HCT116 (cell line): Measurements from ENCODE around the gene GLDC. TPM values are rescaled to one million over a fixed set of nuclear protein-coding genes. Genes with fewer than 3 reads are reported as not detected.

ENCODE experiments used
- ATAC-seq: fragments of 200-7000 bp; cut with Tn5 transposase; 2 replicates; pipeline ENCODE4 v1.9.1; 2020; ENCODE audit warnings: mild to moderate bottlenecking, moderate library complexity
- Bru-seq: library from RNA; stranded (reverse); fragments of 400-500 nt; gene quantifications from one replicate; lab custom pipeline; 2021; lab: Mats Ljungman, UMichigan
- BruChase-seq, 2 experiments: library from RNA; stranded (reverse); fragments of 400-500 nt; gene quantifications; one replicate each; lab custom pipeline; 2021; lab: Mats Ljungman, UMichigan
- BruUV-seq: library from RNA; stranded (reverse); fragments of 400-500 nt; replicated peaks from 2 replicates; lab custom pipeline; 2021; lab: Mats Ljungman, UMichigan
- CTCF ChIA-PET: fragments of 300-600 bp; sonication (Branson Sonifier 250); formaldehyde crosslinking; loops from one replicate; lab custom pipeline; 2021; ENCODE audit warnings: antibody characterized with exemption; lab: Charles Lee
- POLR2A ChIA-PET: fragments of 300-600, 350-600 bp; sonication (Branson Sonifier 250); formaldehyde crosslinking; loops from one replicate; lab custom pipeline; 2021; ENCODE audit warnings: antibody characterized with exemption; lab: Charles Lee
- RAD21 ChIA-PET, 2 experiments: fragments of 300-600 bp; sonication (Branson Sonifier 250); formaldehyde crosslinking; loops; one replicate each; lab custom pipeline; 2023; ENCODE audit warnings: low total read pairs in 2 of 2; ENCODE audit not compliant: uncharacterized antibody in 2 of 2, unreplicated experiment in 2 of 2, low non-redundant PET in 1 of 2; lab: Charles Lee
- DNase-seq: peaks from one replicate; pipeline ENCODE4 v3.0.0-alpha.2; 2010; ENCODE audit warnings: low read depth, low spot score
- H2AFZ ChIP-seq: fragments of 200-600 bp; shearing (Covaris generic), sonication (generic); 2 replicates; pipeline ENCODE4 v1.6.1; 2017; ENCODE audit warnings: low read depth, mixed run types, mixed read lengths, antibody characterized with exemption, low read length; ENCODE audit not compliant: poor library complexity, severe bottlenecking
- H3K27ac ChIP-seq: 2 replicates; pipeline ENCODE4 v1.5.1; 2012; ENCODE audit warnings: low read depth, low read length
- H3K27me3 ChIP-seq: fragments of 200-600 bp; sonication (generic); 2 replicates; pipeline ENCODE4 v1.6.1; 2016; ENCODE audit warnings: mixed run types, low read length, mixed read lengths; ENCODE audit not compliant: insufficient read depth
- H3K36me3 ChIP-seq, 2 experiments: fragments of 200-500 bp in 1 of 2; fragments of 200-600 bp in 1 of 2; sonication (Bioruptor generic) in 1 of 2; sonication (generic) in 1 of 2; 2 replicates each; pipeline versions ENCODE4 v1.5.1 to v1.6.1; 2014 to 2016; ENCODE audit warnings: low read length in 2 of 2, inconsistent platforms in 1 of 2, mixed read lengths in 1 of 2, mixed run types in 1 of 2; ENCODE audit not compliant: insufficient read depth in 2 of 2, control insufficient read depth in 1 of 2
- H3K4me1 ChIP-seq, 2 experiments: fragments of 200-600 bp in 1 of 2; sonication (generic) in 1 of 2; 2 replicates each; pipeline versions ENCODE4 v1.5.1 to v1.6.1; 2012 to 2017; ENCODE audit warnings: low read length in 2 of 2, inconsistent platforms in 1 of 2, mild to moderate bottlenecking in 1 of 2, mixed read lengths in 1 of 2, mixed run types in 1 of 2, moderate library complexity in 1 of 2; ENCODE audit not compliant: insufficient read depth in 2 of 2, control insufficient read depth in 1 of 2
- H3K4me2 ChIP-seq: fragments of 200-600 bp; sonication (generic); 2 replicates; pipeline ENCODE4 v1.6.1; 2017; ENCODE audit warnings: mixed run types, low read length, mixed read lengths
- H3K4me3 ChIP-seq, 2 experiments: fragments of 200-600 bp in 1 of 2; sonication (generic) in 1 of 2; replicated peaks in 1 of 2; 2 replicates each; pipeline ENCODE4 v1.5.1; 2011 to 2016; ENCODE audit warnings: low read length in 2 of 2, control low read depth in 1 of 2, low read depth in 1 of 2, mild to moderate bottlenecking in 1 of 2, mixed read lengths in 1 of 2, mixed run types in 1 of 2
- H3K79me2 ChIP-seq: fragments of 200-600 bp; sonication (generic); 2 replicates; pipeline ENCODE4 v1.6.1; 2017; ENCODE audit warnings: mild to moderate bottlenecking, mixed run types, low read length, moderate library complexity, mixed read lengths; ENCODE audit not compliant: insufficient read depth
- H3K9ac ChIP-seq: fragments of 200-600 bp; sonication (generic); 2 replicates; pipeline ENCODE4 v1.6.1; 2016; ENCODE audit warnings: low read length, mixed read lengths
- H3K9me2 ChIP-seq: fragments of 200-600 bp; sonication (generic), shearing (Covaris generic); 2 replicates; pipeline ENCODE4 v1.6.1; 2017; ENCODE audit warnings: mixed run types, mild to moderate bottlenecking, moderate library complexity; ENCODE audit not compliant: insufficient read depth
- H3K9me3 ChIP-seq, 2 experiments: fragments of 200-500 bp in 1 of 2; fragments of 200-600 bp in 1 of 2; sonication (Bioruptor generic) in 1 of 2; sonication (generic) in 1 of 2; 2 replicates each; pipeline ENCODE4 v1.6.1; 2014 to 2017; ENCODE audit warnings: low read length in 2 of 2, mixed read lengths in 2 of 2, inconsistent platforms in 1 of 2, low read depth in 1 of 2, mild to moderate bottlenecking in 1 of 2, mixed run types in 1 of 2, moderate library complexity in 1 of 2; ENCODE audit not compliant: control insufficient read depth in 1 of 2, insufficient read depth in 1 of 2
- H4K20me1 ChIP-seq: fragments of 200-600 bp; sonication (generic), shearing (Covaris generic); 2 replicates; pipeline ENCODE4 v1.6.1; 2017; ENCODE audit warnings: mixed run types, mild to moderate bottlenecking, moderate library complexity; ENCODE audit not compliant: insufficient read depth
- CBX3 ChIP-seq: IDR thresholded peaks from 2 replicates; pipeline ENCODE4 v1.6.1; 2012; ENCODE audit warnings: low read depth
- CEBPB ChIP-seq: IDR thresholded peaks from 2 replicates; pipeline ENCODE4 v1.6.1; 2012; ENCODE audit warnings: low read depth
- EGR1 ChIP-seq: IDR thresholded peaks from 2 replicates; pipeline ENCODE4 v1.6.1; 2012; ENCODE audit warnings: low read depth
- EZH2 ChIP-seq: fragments of 200-600 bp; sonication (generic); IDR thresholded peaks from 2 replicates; pipeline ENCODE4 v1.6.1; 2017; ENCODE audit warnings: antibody characterized with exemption, mixed run types
- EZH2phosphoT487 ChIP-seq: fragments of 200-600 bp; IDR thresholded peaks from 2 replicates; pipeline ENCODE4 v1.6.1; 2018; ENCODE audit warnings: antibody characterized with exemption, borderline replicate concordance
- FOSL1 ChIP-seq: IDR thresholded peaks from 2 replicates; pipeline ENCODE4 v1.6.1; 2012; ENCODE audit warnings: low read depth
- POLR2A ChIP-seq: IDR thresholded peaks from 2 replicates; pipeline ENCODE4 v1.7.0; 2011; ENCODE audit warnings: borderline replicate concordance; ENCODE audit not compliant: insufficient read depth, insufficient read length; ENCODE audit errors: extremely low read depth
- POLR2AphosphoS5 ChIP-seq: IDR thresholded peaks from 2 replicates; pipeline ENCODE4 v1.6.1; 2011; ENCODE audit warnings: mild to moderate bottlenecking, low read depth, low read length, moderate library complexity
- RAD21 ChIP-seq: IDR thresholded peaks from 2 replicates; pipeline ENCODE4 v1.6.1; 2012; ENCODE audit warnings: low read depth, mild to moderate bottlenecking
- SIN3A ChIP-seq: IDR thresholded peaks from 2 replicates; pipeline ENCODE4 v1.6.1; 2012; ENCODE audit warnings: low read depth
- SP1 ChIP-seq: IDR thresholded peaks from 2 replicates; pipeline ENCODE4 v1.6.1; 2012; ENCODE audit warnings: low read depth
- SRF ChIP-seq: IDR thresholded peaks from 2 replicates; pipeline ENCODE4 v1.6.1; 2012; ENCODE audit warnings: low read depth
- TCF7L2 ChIP-seq: IDR thresholded peaks from 2 replicates; pipeline ENCODE4 v1.7.0; 2011; ENCODE audit warnings: borderline replicate concordance, inconsistent platforms; ENCODE audit not compliant: insufficient read depth, insufficient read length; ENCODE audit errors: extremely low read depth
- YY1 ChIP-seq: IDR thresholded peaks from 2 replicates; pipeline ENCODE4 v1.6.1; 2011; ENCODE audit warnings: low read length, low read depth, moderate library complexity, mild to moderate bottlenecking; ENCODE audit not compliant: insufficient replicate concordance; ENCODE audit errors: extremely low read depth
- intact Hi-C: fragments of 100-400 bp; cut with micrococcal nuclease; formaldehyde crosslinking; loops from 2 replicates; pipeline ENCODE4 v1.10.0; 2022
- long read RNA-seq: library from polyadenylated mRNA; unstranded; transcript quantifications from one replicate; pipeline ENCODE4 v2.0.0, GENCODE V29; 2021; ENCODE audit not compliant: unreplicated experiment
- polyA plus RNA-seq: library from polyadenylated mRNA; unstranded; fragments of >200 nt; gene quantifications from 2 replicates; pipeline ENCODE4 v1.2.1, GENCODE V29; 2012; ENCODE audit warnings: missing spikeins
- total RNA-seq: library from RNA; stranded (reverse); gene quantifications from one replicate; pipeline ENCODE4 v1.2.1, GENCODE V29; 2021; ENCODE audit not compliant: unreplicated experiment
- TF ChIP-seq, protein P1 (sequence below): IDR thresholded peaks from 2 replicates; pipeline ENCODE4 v1.6.1; 2012
- TF ChIP-seq, protein P2 (sequence below): IDR thresholded peaks from 2 replicates; pipeline ENCODE4 v1.6.1; 2012
- TF ChIP-seq, protein P3 (sequence below): IDR thresholded peaks from 2 replicates; pipeline ENCODE4 v1.6.1; 2012; ENCODE audit warnings: low read depth
- TF ChIP-seq, protein P4 (sequence below): IDR thresholded peaks from 2 replicates; pipeline ENCODE4 v1.6.1; 2011; ENCODE audit warnings: mild to moderate bottlenecking, low read length, moderate library complexity; ENCODE audit not compliant: insufficient replicate concordance; ENCODE audit errors: extremely low read depth

Gene GLDC
- 4.9 TPM for total RNA-seq
- polyA plus RNA-seq: 3.3 and 5.6 TPM in 2 replicates
- Bru-seq, nascent RNA: percentile 36 among the genes with signal in this experiment
- BruChase-seq, experiment 1, labeled RNA remaining after a 6-hour chase: percentile 31 among the genes with signal in this experiment
- percentile 34 among the genes with signal in this experiment for BruChase-seq, experiment 2, labeled RNA remaining after a 2-hour chase
- long read RNA-seq, transcript GLDC-201 (25 exons, 3,900 nt): major isoform, 5 of 7 reads
- long read RNA-seq, partial matches to known transcripts: 2 of 7 reads
- long read RNA-seq, other reads (novel, unspliced or antisense): 0 of 7 reads

DNA sequence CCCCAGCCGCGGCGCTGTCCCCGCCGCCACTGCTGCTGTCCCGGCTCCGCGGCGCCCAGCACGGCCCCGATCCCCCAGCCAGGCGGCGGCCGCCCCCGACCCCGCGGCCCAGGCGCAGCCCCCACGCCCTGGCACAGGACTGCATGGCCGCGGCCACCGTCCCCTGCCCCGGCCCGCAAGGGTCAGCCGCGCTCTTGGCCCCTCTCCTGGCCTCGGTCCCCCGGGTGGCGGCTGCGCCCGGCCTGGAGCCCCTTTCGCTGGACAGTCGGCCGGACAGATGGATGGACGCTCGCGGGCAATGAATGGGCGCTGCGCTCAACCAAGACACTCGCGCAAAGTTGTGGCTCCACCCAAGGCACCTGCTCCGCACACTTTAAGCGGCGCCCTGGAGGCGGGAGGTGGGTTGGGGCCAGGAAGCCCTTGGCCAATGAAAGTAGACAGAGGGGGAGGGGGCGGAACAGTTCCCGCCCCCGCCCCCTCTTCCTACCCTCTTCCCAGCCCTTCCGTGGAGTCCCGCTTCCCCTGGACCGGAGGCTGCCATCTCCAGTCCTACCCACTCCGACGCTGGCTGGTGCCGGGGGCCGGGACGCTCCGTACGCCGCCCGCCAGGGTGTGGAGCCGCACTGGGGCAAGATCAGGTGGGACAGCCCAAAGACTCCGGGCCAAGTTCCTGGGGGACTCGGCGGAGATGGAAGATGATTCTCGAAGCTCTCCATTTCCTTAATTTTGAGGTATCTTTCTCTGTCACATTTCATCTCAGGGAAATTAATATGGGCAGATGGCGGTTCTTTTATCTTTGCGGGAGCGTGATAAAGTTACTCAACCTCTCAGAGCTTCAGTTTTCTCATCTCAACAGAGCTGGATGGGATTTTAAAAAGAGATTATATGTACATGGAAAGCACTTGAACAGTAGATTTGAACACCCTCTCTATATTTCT lies at the start of gene GLDC:
TSS of gene GLDC (minus strand) at position 375 of the 938 bp plus-strand sequence. CDS start at position 145, 230 bp downstream.
- BruUV-seq: TSS peak; percentile 78
- CTCF ChIA-PET: no interaction called here
- peak within 1 kb of the TSS; percentile 93 for H3K4me2 ChIP-seq
- peaks cover 4 to 5% of the 10 kb centered on the region in 2 experiments; a peak in 2 of 4 replicates for H3K4me1 ChIP-seq
- no peaks in the 10 kb centered on the region for H3K79me2 ChIP-seq
- peak within 1 kb of the TSS; percentile 79 to 80 for H3K4me3 ChIP-seq
- H3K9me3 ChIP-seq: no peaks in the 10 kb centered on the region
- RAD21 ChIA-PET: no interaction called here
- H3K27me3 ChIP-seq: no peaks in the 10 kb centered on the region
- H3K9me2 ChIP-seq: no peaks in the 10 kb centered on the region
- POLR2A ChIA-PET: no interaction called here
- H3K27ac ChIP-seq: peak within 1 kb of the TSS; percentile 38
- peak; percentile 98 for ATAC-seq
- H3K9ac ChIP-seq: peak within 1 kb of the TSS; percentile 55
- H3K36me3 ChIP-seq: no peaks in the 10 kb centered on the region
- peak within 1 kb of the TSS; percentile 63 for H2AFZ ChIP-seq
- H4K20me1 ChIP-seq: no peaks in the 10 kb centered on the region
- peak; percentile 79 for DNase-seq
- intact Hi-C loops: no loop called here
- TF ChIP-seq CEBPB (no peak), YY1 (peak; percentile 68), CBX3 (no peak), EZH2 (no peak), POLR2A (peak; percentile 57), SIN3A (no peak; the same call in 1 of the 2 replicates), SP1 (peak; percentile 33), EGR1 (peak; percentile 89), POLR2AphosphoS5 (peak; percentile 87), FOSL1 (no peak), SRF (no peak), EZH2phosphoT487 (no peak), RAD21 (no peak), TCF7L2 (peak; percentile 42)
- TF ChIP-seq, protein P1, sequence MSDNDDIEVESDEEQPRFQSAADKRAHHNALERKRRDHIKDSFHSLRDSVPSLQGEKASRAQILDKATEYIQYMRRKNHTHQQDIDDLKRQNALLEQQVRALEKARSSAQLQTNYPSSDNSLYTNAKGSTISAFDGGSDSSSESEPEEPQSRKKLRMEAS: peak; percentile 60; the same call in 1 of the 2 replicates
- TF ChIP-seq, protein P2, sequence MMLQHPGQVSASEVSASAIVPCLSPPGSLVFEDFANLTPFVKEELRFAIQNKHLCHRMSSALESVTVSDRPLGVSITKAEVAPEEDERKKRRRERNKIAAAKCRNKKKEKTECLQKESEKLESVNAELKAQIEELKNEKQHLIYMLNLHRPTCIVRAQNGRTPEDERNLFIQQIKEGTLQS: no peak
- TF ChIP-seq, protein P3, sequence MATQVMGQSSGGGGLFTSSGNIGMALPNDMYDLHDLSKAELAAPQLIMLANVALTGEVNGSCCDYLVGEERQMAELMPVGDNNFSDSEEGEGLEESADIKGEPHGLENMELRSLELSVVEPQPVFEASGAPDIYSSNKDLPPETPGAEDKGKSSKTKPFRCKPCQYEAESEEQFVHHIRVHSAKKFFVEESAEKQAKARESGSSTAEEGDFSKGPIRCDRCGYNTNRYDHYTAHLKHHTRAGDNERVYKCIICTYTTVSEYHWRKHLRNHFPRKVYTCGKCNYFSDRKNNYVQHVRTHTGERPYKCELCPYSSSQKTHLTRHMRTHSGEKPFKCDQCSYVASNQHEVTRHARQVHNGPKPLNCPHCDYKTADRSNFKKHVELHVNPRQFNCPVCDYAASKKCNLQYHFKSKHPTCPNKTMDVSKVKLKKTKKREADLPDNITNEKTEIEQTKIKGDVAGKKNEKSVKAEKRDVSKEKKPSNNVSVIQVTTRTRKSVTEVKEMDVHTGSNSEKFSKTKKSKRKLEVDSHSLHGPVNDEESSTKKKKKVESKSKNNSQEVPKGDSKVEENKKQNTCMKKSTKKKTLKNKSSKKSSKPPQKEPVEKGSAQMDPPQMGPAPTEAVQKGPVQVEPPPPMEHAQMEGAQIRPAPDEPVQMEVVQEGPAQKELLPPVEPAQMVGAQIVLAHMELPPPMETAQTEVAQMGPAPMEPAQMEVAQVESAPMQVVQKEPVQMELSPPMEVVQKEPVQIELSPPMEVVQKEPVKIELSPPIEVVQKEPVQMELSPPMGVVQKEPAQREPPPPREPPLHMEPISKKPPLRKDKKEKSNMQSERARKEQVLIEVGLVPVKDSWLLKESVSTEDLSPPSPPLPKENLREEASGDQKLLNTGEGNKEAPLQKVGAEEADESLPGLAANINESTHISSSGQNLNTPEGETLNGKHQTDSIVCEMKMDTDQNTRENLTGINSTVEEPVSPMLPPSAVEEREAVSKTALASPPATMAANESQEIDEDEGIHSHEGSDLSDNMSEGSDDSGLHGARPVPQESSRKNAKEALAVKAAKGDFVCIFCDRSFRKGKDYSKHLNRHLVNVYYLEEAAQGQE: no peak
- TF ChIP-seq, protein P4, sequence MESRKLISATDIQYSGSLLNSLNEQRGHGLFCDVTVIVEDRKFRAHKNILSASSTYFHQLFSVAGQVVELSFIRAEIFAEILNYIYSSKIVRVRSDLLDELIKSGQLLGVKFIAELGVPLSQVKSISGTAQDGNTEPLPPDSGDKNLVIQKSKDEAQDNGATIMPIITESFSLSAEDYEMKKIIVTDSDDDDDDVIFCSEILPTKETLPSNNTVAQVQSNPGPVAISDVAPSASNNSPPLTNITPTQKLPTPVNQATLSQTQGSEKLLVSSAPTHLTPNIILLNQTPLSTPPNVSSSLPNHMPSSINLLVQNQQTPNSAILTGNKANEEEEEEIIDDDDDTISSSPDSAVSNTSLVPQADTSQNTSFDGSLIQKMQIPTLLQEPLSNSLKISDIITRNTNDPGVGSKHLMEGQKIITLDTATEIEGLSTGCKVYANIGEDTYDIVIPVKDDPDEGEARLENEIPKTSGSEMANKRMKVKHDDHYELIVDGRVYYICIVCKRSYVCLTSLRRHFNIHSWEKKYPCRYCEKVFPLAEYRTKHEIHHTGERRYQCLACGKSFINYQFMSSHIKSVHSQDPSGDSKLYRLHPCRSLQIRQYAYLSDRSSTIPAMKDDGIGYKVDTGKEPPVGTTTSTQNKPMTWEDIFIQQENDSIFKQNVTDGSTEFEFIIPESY: no peak
